Activated B cell treated with CpG ODN at 0.5 μM for 24 hours (primary cell): ENCODE measurements around the gene IGFL2. TPM values are rescaled to one million over a fixed set of nuclear protein-coding genes. Genes with fewer than 3 reads are reported as not detected.

Experiments
- ATAC-seq: fragments of 200-7000 bp; cut with Tn5 transposase; one replicate; pipeline ENCODE4 v1.10.0; 2021; ENCODE audit warnings: low read depth, mild to moderate bottlenecking, moderate library complexity
- CTCF ChIA-PET: fragments of 350-600 bp; sonication (Branson Sonifier 250); formaldehyde crosslinking; loops from one replicate; lab custom pipeline; 2021; ENCODE audit warnings: antibody characterized with exemption; lab: Charles Lee
- POLR2A ChIA-PET: fragments of 350-600 bp; sonication (Branson Sonifier 250); formaldehyde crosslinking; loops from one replicate; lab custom pipeline; 2021; ENCODE audit warnings: antibody characterized with exemption; lab: Charles Lee
- DNase-seq: peaks from one replicate; pipeline ENCODE4 v3.0.0; 2022
- H3K27ac Mint-ChIP-seq: one replicate; pipeline ENCODE4 v1.8.0; 2020; ENCODE audit warnings: mixed read lengths
- H3K27me3 Mint-ChIP-seq: one replicate; pipeline ENCODE4 v1.8.0; 2021; ENCODE audit warnings: mixed read lengths
- H3K36me3 Mint-ChIP-seq: one replicate; pipeline ENCODE4 v1.8.0; 2021; ENCODE audit warnings: low read depth, mixed read lengths
- H3K4me1 Mint-ChIP-seq: one replicate; pipeline ENCODE4 v1.8.0; 2021; ENCODE audit warnings: mixed read lengths
- H3K4me3 Mint-ChIP-seq: one replicate; pipeline ENCODE4 v1.8.0; 2020; ENCODE audit warnings: mild to moderate bottlenecking, mixed read lengths
- H3K9me3 Mint-ChIP-seq: one replicate; pipeline ENCODE4 v1.8.0; 2020; ENCODE audit warnings: mixed read lengths
- intact Hi-C: fragments of 100-400 bp; cut with micrococcal nuclease; formaldehyde crosslinking; loops from one replicate; pipeline ENCODE4 v1.15.1; 2024
- total RNA-seq: library from RNA; stranded (reverse); gene quantifications from 2 replicates; pipeline ENCODE4 v1.2.3, GENCODE V29; 2022
- TF ChIP-seq, protein P1 (sequence below): fragments of 200-600 bp; IDR thresholded peaks from one replicate; pipeline ENCODE4 v1.8.0; 2022; ENCODE audit warnings: antibody characterized with exemption, mild to moderate bottlenecking

IGFL2 gene
- total RNA-seq, 1 donor from 2014 or later, result not detected

DNA sequence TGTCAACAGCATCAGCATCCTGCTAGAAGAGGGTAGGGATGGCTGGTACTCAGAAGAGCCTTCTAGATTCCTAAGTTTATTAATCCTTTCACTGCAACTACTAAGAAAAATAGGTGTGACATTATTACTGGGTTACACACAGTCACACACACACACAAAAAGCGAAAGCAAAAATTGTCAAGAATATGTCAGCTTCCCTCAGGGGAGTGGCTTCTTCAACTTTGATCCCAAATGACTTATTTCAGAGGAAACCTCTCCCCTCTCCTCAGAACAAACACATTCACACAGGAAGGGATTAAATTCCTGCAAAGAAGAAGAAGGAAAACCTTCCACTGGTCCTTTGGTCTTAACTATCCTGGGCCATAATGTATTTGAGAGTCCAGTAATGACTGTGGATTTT is 61.4 kb downstream of the IGFL2 start:
- H3K27me3 Mint-ChIP-seq, result peaks cover 33% of the 10 kb centered on the region
- H3K9me3 Mint-ChIP-seq, result no peaks in the 10 kb centered on the region
- intact Hi-C loops, result no loop called here

DNA sequence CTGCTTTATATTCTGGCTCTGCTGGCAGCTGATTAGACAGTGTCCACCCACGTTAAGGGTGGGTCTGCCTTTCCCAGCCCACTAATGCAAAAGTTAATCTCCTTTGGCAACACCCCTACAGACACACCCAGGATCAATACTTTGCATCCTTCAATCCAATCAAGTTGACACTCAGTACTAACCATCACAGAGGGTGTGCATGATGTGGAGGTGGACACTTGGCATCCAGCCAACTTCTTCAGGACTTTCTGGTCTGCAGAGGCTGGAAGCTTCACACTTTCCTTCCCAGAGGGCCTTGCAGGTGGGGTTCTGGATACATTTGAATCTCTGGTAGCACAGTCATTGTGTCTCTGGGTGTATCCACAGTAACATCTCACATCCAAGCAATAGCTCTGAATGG is 62.6 kb downstream of the IGFL2 start:
- H3K4me1 Mint-ChIP-seq, result no peaks in the 10 kb centered on the region
- no peak overlapping the region for H3K27ac Mint-ChIP-seq
- H3K36me3 Mint-ChIP-seq, result no peaks in the 10 kb centered on the region
- ChIA-PET CTCF (no interaction called here), POLR2A (no interaction called here)
- H3K27me3 Mint-ChIP-seq, result peaks cover 33% of the 10 kb centered on the region
- no peaks in the 10 kb centered on the region for H3K9me3 Mint-ChIP-seq
- intact Hi-C loops, result no loop called here
- no peak overlapping the region for H3K4me3 Mint-ChIP-seq
- no peak for DNase-seq
- TF ChIP-seq, protein P1, sequence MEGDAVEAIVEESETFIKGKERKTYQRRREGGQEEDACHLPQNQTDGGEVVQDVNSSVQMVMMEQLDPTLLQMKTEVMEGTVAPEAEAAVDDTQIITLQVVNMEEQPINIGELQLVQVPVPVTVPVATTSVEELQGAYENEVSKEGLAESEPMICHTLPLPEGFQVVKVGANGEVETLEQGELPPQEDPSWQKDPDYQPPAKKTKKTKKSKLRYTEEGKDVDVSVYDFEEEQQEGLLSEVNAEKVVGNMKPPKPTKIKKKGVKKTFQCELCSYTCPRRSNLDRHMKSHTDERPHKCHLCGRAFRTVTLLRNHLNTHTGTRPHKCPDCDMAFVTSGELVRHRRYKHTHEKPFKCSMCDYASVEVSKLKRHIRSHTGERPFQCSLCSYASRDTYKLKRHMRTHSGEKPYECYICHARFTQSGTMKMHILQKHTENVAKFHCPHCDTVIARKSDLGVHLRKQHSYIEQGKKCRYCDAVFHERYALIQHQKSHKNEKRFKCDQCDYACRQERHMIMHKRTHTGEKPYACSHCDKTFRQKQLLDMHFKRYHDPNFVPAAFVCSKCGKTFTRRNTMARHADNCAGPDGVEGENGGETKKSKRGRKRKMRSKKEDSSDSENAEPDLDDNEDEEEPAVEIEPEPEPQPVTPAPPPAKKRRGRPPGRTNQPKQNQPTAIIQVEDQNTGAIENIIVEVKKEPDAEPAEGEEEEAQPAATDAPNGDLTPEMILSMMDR, result no peak
- ATAC-seq, result no peak

More for the DNA sequence above, 61.4 kb downstream of the IGFL2 start:
- POLR2A ChIA-PET, result no interaction called here
- Mint-ChIP-seq H3K27ac (no peak overlapping the region), H3K4me3 (no peak overlapping the region), H3K36me3 (no peaks in the 10 kb centered on the region), H3K4me1 (no peaks in the 10 kb centered on the region)
- TF ChIP-seq, protein P1, result no peak
- CTCF ChIA-PET, result interaction anchor here (0.5 kb wide), 1 partner anchor 31 kb away, joined by 3 read pairs; no protein-coding TSS in a partner anchor
- ATAC-seq (no peak), DNase-seq (no peak)

Other genes with a start within 250 kb of the IGFL2 start
- gene MYPOP, start 245.6 kb upstream of the IGFL2 start, total RNA-seq, result 5.6 and 6.0 TPM in 2 replicates
- gene NANOS2, start 233.5 kb upstream of the IGFL2 start, total RNA-seq, result not detected in 2 replicates
- not detected in 2 replicates for gene NOVA2, start 174.4 kb upstream of the IGFL2 start, total RNA-seq
- gene CCDC61, start 152.8 kb upstream of the IGFL2 start, total RNA-seq, result 24.9 and 26.9 TPM in 2 replicates
- gene PGLYRP1, start 125.2 kb upstream of the IGFL2 start, total RNA-seq, result not detected in 2 replicates
- gene IGFL4, start 107.2 kb upstream of the IGFL2 start, total RNA-seq, result not detected in 2 replicates
- gene IGFL3, start 23.6 kb upstream of the IGFL2 start, total RNA-seq, result not detected in 2 replicates
- gene IGFL1, start 81.5 kb downstream of the IGFL2 start, total RNA-seq, result not detected in 2 replicates
- not detected in 2 replicates for gene HIF3A, start 148.8 kb downstream of the IGFL2 start, total RNA-seq
- 49.1 and 57.7 TPM in 2 replicates for gene PPP5C, start 198.8 kb downstream of the IGFL2 start, total RNA-seq